GM21529 (cell line): Measurements from ENCODE around the gene ZBED3.
A peak's percentile ranks its signal among the peaks of the same experiment; 100 is the strongest.

Experiments used
- ATAC-seq: cut with Tn5 transposase; IDR thresholded peaks from one replicate; pipeline ENCODE4 v1.9.1; 2021; ENCODE audit not compliant: unreplicated experiment

ZBED3 gene

DNA sequence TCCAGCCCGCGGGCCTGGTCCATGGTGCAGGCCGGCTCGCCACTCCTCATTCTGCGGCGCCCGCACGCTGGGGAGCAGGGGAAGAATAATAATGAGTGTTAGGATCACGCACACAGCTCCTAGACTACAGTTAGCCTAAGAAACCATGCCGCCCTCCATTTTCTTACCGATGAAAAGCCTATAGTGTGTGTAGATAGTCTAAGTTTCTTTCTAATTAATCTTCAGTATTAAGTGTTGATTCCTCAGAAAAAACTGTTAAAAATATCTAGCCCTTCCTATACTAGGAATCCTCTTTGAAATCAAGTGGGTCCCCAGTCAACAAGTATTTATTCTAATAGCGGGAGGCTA is 9.3 kb downstream of the ZBED3 start:
- peak; percentile 9 for ATAC-seq

DNA sequence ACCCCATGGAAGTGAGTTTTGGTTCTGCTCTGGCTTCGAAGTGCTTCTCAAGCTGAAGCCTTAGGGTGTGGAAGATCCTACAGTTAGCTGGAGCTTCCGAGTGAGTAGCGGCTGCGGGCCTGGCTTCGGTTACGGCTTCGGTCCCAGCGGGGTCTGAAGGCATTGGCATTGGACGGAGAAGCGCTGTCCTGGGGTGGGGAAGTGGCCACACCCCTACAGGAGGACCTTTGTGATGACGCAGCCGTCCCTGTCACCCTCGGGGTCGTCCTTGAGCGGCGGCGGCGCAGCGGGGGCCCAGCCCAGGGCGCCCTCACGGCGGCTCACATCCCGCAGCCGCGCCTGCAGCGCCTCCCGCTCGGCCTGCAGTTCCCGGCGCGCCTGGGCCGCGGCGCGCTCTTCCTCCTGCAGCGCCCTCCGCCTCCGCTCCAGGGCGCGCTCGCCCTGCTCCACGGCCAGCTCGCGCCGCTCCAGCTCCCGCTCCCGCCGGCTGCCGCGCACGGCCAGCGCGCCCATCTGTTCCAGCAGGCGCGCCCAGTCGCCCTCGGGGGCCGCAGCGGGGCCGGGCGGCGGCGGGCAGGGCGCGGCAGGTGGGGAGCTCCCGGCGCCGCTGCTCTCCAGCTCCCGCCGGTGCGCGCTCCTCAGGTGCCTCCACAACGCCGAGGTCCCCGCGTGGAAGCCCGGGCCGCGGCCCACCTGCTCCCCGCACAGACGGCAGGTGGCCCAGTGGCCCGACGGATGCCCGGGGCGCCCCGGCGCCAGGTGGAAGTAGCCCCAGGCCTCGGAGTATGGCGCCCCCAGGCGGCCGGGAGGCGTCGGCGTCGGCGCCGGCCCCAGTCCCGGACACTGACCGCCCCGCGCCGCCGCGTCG is 9.9 kb downstream of the ZBED3 start:
- peak; percentile 81 for ATAC-seq

DNA sequence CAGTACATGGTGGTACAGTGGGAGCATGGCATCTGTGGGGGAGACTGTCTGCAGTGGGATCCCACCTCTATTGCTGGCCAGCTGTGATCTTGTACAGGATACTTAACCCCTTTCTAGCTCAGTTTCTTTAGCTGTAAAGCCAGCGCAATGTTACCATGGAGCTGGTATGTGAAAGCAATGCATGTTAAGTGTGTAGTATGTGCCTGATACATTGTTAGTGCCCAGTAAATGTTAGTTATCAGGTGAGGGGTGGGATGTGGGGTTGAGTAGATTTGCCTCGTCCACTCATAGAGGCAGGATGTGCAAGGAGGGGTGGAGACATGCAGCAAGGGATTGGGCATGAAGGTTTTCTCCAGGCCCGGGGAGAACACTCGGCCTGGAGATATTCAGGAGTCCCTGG is 12.3 kb downstream of the ZBED3 start:
- ATAC-seq, result no peak

DNA sequence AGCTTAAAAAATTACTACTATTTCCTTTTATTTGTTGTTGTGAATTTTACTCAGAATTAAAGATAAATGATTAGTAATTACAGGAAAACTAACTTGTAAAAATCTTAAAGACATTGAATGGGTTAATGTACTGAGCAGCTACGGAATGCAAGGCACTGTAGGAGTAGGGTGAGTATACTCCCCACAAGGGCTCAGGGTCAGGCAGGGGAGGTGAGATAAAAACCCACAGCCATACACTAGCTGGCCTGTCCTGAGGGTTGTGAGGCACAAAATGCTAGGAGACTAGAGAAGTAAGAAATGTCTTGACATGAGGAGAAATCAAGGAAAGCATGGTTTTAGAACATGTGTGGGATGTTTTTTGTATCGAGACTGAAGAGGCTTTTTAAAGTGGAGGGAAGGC is 13.4 kb downstream of the ZBED3 start:
- ATAC-seq, result no peak

DNA sequence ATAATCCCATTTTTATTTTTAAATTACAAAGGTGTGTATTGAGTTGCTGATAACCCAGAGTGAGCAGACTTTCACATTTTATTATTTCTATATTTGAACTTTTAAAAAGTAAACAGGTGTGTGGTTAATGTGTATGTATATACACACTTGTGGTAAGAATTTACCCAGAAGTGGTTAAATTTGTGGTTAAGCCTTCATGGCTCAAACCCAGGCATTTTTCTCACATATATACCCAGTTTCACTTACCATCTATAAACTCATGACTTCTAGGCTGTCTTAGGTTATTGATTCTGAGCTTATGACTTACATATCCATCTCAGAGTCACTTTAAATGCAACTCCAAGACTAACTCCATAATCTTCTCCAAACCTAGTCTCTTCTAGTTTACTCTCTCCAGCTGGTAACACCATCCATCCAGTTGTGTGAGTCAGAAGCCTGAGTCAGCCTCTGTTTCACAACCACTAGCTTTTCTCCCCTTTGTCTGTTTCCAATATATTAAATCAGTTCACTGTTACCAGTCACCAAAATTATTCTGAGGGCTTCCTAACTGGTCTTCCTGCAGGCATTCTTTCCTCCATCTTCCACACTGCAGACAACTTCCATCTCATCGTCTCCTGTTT is 20.2 kb downstream of the ZBED3 start:
- ATAC-seq, result peak; percentile 78

DNA sequence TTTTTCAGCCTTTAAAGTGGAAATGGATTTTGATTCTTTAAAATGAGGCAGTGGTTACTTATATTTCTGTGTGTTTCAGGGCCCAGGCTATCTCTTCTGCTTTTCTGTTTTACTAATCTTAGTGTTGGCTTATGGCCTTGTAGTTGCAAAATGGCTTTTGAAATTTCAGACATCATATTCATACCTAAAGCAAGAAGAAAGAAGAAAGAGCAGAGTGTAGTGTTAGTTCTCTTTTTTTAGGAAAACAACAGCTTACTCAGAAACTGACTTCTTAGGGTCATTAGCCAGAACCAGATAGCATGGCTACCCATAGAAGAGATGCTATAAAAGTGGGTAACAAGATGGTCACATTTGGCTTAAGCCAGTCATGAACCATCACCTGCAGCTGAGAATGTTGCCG is 20.9 kb downstream of the ZBED3 start:
- peak; percentile 43 for ATAC-seq

DNA sequence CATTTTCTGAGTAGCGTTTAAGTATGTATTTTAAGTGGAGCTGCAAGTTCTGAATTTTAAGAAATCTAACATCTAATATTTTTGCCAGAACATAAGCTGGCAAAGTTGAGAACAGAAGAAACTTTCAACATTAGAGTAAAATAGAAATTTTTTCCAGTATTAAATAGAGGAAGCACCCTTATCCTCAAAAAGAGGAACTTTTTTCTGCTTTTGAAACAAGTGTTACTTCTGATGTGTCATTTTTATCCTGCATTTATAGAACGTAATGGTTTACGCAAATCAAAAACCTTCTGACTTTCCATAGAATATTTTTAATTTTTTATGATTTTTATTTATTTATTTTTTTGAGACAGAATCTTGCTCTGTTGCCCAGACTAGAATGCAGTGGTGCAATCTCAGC is 21.8 kb downstream of the ZBED3 start:
- ATAC-seq, result no peak

DNA sequence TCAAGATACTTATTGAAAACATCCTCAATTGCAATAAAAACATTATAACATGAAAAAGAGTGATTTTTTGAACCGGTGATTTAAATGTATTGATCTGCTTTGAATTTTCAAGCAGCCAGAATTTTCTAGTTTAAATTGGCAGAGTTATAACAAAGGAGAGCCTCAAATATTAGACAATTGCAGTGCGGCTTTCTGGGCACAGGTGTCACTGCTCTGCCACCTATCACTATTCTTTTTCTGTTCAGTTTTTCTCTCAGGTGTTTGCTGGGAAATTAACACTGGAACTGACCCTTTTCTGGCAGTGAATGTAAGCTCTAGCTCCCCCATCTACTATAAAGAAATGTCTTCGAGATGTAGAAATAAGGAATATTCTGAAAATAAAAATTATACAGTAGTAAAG is 23.0 kb downstream of the ZBED3 start:
- no peak for ATAC-seq

DNA sequence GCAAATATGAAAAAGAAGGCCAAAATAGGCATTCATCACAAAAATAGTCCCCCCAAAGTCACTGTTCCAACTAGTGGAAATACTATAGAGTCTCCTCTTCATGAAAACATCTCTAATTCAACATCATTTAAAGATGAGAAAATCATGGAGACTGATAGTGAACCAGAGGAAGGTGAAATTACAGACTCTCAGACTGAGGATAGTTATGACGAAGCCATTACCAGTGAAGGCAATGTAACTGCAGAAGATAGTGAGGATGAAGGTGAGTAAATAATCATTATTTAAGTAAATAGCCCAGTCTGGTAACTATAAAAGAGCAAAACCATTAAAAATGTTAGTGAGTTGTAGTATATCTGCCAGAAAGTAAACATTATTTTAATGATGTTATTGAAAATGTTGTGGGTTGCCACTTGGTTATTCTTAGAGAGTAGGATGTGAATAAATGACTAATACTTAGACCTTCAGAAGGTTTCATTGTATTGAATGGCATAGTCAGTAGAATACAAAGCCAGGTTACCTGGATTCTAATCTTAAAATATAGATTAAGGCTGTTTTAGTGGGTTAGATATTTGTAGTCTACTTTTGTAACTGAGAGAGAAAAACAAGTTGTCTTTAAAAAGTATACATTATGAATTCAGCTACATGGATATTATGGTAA is 40.5 kb downstream of the ZBED3 start:
- ATAC-seq, result peak; percentile 49

DNA sequence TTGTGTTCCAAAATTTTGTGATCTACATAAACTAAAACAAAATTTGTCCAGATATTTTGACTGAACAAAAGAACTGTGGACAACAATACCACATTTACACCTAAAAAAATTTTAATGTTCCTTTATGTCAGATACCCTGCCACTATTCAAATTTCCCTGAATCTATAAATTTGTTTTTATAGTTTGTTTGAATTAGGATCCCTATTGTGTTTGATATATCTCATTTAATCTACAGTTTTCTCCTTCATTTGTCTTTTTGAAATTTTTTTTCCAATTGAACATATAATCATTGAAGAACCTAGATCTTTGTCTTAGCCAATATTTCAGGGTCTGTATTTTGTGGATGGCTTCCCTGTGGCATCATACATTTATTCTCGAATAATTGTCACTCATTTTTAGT is 51.1 kb downstream of the ZBED3 start:
- ATAC-seq, result no peak

DNA sequence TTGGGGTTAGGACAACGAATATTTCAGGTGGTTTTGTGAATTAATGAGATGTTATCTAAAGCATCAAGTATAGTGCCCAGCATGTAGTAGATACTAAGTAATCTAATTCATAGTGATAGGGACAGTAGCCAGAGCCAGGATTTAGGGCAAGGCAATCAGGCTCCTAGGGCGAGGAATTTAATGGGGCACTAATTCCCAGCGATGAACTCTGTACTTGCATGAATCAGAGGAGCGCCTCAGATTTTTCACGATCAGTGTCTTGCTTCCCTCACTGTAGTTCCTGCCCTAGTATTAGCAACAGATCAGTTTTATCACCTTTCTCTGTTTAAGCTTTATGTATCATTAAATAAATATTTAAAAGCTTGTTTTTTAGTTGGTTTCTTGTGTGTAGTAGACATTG is 53.7 kb downstream of the ZBED3 start:
- ATAC-seq, result no peak

DNA sequence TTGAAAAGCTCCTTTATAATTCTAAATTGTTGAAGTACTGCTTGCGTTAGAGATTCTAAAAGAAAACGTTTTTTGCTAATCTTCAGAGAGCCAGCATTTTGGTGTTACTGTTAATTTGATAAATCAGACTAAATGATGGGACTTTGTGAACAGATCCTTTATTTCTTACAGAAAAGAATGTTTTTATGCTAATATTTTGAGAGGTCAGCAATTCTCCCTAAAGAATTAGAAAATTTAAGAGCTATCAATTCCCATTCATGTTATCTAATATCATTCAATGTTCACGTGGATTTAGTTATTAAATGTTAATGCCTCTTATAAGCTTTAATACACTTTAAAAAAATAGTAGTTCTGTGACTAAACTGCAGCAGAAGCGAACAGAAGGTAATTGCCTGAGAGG is 54.5 kb downstream of the ZBED3 start:
- no peak for ATAC-seq

DNA sequence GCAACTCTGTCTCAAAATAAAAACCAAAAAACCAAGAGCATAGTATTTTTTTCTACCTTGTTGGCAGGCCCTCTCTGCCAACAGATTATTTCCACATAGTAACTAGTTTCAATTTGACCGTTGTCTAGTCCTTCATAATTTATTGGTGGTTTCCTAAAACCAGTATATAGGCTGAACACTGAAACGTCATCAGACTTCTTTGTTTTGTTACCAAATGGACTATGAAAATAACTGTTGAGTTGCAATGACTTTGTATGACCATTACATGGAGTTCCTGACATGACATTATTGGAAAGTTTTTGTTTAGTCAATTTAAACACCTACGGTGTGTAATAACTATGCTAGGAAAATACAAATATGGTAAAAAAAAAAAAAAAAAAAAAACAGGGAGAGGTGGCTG is 55.2 kb downstream of the ZBED3 start:
- ATAC-seq, result no peak

DNA sequence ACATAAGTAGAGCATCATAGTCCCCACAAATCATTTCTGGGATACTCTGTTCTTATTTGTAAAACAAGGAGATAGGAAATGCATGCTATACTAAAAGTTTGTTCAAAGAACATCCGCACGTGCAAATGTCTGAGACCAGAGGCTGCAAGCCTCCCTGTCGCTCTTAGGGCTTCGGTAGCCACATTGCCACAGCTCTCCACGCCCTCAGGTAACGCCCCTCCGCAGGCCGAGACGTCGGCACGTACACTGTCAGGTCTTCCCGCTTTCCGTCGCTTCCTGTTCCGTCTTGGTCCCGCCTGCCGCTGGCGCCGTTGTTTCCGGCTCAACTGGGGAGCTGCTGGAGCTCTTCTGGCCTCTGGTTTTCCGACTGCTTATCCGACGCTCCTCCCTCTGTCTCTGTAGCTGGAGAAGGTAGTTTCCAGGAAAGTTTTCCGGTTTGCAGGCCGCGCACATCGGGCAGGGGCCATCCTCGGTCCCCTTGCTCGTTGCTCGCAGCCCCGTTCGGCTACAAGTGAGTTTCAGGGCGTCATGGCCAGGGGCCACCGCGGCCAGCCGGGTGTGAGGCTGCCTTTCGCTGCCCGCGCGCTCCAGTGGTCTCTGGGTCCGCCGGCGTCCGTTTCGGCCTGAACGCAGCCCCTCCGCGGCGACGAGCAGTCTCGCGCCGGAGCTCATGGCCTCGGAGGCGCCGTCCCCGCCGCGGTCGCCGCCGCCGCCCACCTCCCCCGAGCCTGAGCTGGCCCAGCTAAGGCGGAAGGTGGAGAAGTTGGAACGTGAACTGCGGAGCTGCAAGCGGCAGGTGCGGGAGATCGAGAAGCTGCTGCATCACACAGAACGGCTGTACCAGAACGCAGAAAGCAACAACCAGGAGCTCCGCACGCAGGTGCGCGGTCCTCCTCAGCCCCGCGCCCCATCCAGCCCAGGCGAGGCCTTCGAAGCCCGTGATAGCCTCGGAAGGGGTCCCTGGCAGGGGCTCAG is 56.7 kb downstream of the ZBED3 start, which contains the start of gene AGGF1:
TSS of gene AGGF1 (plus strand) at position 308 of the 975 bp plus-strand sequence. CDS start at position 671, 363 bp downstream.
- peak; percentile 98 for ATAC-seq

DNA sequence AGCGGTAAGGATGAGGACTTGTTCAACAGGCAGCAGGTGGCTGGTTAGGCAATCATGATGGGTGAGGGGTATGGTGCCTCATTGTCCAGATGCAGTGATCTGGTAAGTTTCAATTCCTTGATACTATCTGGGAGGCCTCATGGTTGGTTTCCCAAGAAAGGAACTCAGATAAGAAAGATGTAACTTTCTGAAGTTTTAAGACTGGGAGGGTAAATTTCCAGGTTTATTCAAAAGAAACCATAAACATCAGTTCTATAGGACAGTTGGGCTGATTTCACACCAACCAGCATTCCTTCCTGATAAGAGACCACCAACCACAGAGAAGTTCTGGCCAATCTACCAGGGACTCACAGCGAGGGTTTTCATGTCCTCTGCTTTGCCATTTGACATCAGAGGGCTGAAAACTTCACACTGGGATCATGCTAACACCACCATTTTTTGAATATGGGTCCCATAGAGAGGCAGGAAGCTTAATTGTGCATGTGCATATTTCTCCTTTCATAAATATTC is 57.7 kb downstream of the ZBED3 start:
- no peak for ATAC-seq

DNA sequence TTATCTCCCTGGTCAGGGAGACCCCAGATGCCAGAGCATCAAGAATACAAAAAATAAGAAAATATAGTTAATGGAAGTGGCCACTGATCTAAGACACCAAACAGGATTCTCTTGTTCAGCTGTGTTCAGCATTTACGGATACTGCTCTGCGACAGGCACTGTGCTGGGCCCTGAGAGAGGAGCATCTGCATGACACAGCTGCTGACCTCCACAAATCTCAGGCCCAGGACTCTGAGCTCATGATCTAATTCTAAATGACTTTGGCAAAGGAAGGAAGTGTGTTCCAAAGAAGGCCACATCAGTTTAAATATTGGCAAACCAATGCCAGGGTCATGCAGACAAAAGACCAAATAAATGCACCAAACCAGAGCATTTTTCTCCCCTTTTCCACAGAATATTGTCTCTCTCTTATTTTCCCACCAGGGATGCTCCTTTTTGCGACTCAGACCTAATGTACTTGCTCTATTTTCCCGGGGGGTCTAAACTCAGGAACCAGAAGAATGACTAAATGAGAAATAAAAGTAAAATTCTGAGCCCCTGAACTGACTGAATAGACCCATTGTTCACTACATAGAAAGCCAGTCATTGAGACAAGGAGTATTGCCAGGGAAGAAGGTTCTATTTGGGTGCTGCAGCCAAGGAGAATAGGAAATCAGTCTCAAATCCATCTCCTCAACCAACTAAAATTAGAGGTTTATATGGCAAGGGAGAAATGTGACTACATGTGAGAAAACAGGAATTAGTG is 58.3 kb downstream of the ZBED3 start:
- ATAC-seq, result no peak

DNA sequence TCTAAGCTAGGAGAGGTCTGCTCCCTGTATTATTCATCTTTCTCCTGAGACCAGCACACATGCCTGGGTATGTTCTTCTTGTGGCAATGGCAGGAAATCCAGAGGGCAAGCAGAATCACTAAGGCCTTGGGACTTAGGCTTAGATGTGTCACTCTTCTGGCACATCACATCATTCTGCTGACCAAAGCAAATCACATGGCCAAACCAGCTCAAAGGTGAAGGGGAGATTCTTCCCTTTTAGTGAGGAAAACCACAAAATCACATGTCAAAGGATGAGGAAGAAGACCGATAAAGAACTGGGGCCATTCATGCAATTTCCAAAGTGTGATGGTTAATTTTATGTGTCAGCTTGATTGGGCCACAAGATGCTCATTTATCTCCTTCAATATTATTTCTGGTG is 62.6 kb downstream of the ZBED3 start:
- no peak for ATAC-seq

DNA sequence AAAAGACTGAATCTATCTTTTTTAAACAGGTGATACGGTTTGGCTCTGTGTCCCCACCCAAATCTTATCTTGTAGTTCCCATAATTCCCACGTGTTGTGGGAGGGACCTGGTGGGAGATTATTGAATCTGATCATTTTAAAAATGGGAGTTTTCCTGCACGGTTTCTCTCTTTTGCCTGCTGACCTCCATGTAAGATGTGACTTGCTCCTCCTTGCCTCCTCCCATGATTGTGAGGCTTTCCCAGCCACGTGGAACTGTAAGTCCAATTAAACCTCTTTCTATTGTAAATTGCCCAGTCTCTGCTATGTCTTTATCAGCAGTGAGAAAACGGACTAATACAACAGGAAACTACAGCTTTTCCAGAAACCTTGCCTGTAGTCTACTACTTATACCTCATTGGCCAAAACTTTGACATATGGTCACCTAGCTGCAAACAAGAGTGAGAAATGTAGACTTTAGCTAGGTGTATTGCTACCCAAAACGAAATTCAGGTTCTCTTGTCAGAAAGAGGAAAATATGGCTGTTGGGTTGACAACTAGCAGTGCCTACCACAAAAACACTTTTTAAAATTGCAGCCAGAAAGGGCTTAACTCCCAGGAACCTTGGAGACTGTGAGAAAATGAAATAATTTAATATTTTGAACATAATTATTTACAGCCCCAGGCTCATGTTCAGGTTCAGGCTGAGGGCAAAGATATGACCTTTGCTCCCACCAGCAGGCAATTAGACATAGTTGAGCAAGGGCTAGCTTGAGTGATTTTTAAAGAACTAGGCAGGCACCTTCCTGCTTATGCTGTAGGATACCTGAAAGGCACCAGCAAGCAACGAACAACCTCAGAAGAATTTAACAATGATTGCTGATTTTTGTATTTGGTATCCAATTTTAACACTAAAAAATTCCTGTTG is 64.3 kb downstream of the ZBED3 start:
- ATAC-seq, result no peak
